ENCODE results near the gene PBX2. TPM values are rescaled to one million over a fixed set of nuclear protein-coding genes. Genes with fewer than 3 reads are reported as not detected.

The PBX2 gene
- total RNA-seq, 1 experiment from 2014 or later: 130 TPM

Small RNAs within 50 kb of the gene (microRNA-seq; reads per million reads assigned to microRNA genes)
- gene MIR6721 (ENCODE audit: borderline number of aligned reads) (12.6 reads per million, percentile 31 among the genes with 10 or more reads in this experiment), gene MIR6833 (ENCODE audit: borderline number of aligned reads) (not detected)

Other genes with a start within 250 kb of the PBX2 start
- gene CFB, start 244.1 kb downstream of the PBX2 start, total RNA-seq (2021): 1.4 to 2.7 TPM (median 1.4 TPM) in 3 replicates
- 73.8 to 88.7 TPM (median 79.0 TPM) in 3 replicates for gene NELFE, start 231.2 kb downstream of the PBX2 start, total RNA-seq (2021)
- gene SKIC2, start 231.0 kb downstream of the PBX2 start, total RNA-seq (2021): 80.0 to 84.0 TPM (median 81.8 TPM) in 3 replicates
- 13.8 to 16.5 TPM (median 15.7 TPM) in 3 replicates for gene DXO, start 218.1 kb downstream of the PBX2 start, total RNA-seq (2021)
- 3.8 to 5.2 TPM (median 4.2 TPM) in 3 replicates for gene C4A, start 208.1 kb downstream of the PBX2 start, total RNA-seq (2021)
- 3.7 to 5.1 TPM (median 5.0 TPM) in 3 replicates for gene C4B, start 175.4 kb downstream of the PBX2 start, total RNA-seq (2021)
- gene CYP21A2, start 151.8 kb downstream of the PBX2 start, total RNA-seq (2021): 1.2 to 1.5 TPM (median 1.4 TPM) in 3 replicates
- gene TNXB, start 80.9 kb downstream of the PBX2 start, total RNA-seq (2021): 6.4 to 10.9 TPM (median 9.0 TPM) in 3 replicates
- 46.1 to 49.1 TPM (median 47.5 TPM) in 3 replicates for gene ATF6B, start 62.0 kb downstream of the PBX2 start, total RNA-seq (2021)
- gene FKBPL, start 59.9 kb downstream of the PBX2 start, total RNA-seq (2021): 8.2 to 9.0 TPM (median 8.4 TPM) in 3 replicates
- 1.4 to 2.2 TPM (median 1.6 TPM) in 3 replicates for gene PRRT1, start 38.3 kb downstream of the PBX2 start, total RNA-seq (2021)
- 30.0 to 33.8 TPM (median 31.6 TPM) in 3 replicates for gene PPT2, start 36.1 kb downstream of the PBX2 start, total RNA-seq (2021)
- gene EGFL8, start 25.6 kb downstream of the PBX2 start, total RNA-seq (2021): 15.7 to 17.5 TPM (median 17.4 TPM) in 3 replicates
- gene AGPAT1, start 14.1 kb downstream of the PBX2 start, total RNA-seq (2021): 84.5 to 88.9 TPM (median 87.5 TPM) in 3 replicates
- 108 to 114 TPM (median 111 TPM) in 3 replicates for gene RNF5, start 11.8 kb downstream of the PBX2 start, total RNA-seq (2021)
- gene AGER, start 5.9 kb downstream of the PBX2 start, total RNA-seq (2021): 17.7 to 20.0 TPM (median 18.1 TPM) in 3 replicates
- 10.0 to 14.0 TPM (median 13.1 TPM) in 3 replicates for gene GPSM3, start 2.4 kb upstream of the PBX2 start, total RNA-seq (2021)
- gene NOTCH4, start 33.9 kb upstream of the PBX2 start, total RNA-seq (2021): 2.4 to 2.6 TPM (median 2.6 TPM) in 3 replicates
- gene TSBP1, start 181.7 kb upstream of the PBX2 start, total RNA-seq (2021): not detected in 3 replicates
- not detected in 3 replicates for gene BTNL2, start 217.0 kb upstream of the PBX2 start, total RNA-seq (2021)
- 2.8 to 3.9 TPM (median 3.6 TPM) in 3 replicates for gene HLA-DRA, start 249.7 kb upstream of the PBX2 start, total RNA-seq (2021)